Thyroid gland (tissue), 4 donors: ENCODE measurements around the gene CEP192. TPM values are rescaled to one million over a fixed set of nuclear protein-coding genes. Genes with fewer than 3 reads are reported as not detected.

ENCODE experiments used
- DNase-seq, 2 donors: peaks; one replicate each; pipeline ENCODE4 v3.0.0-alpha.2; 2019
- H3K27ac ChIP-seq, 3 donors: fragments of 200-600 bp; sonication (generic); 1 replicate in 2 of 3; 2 replicates in 1 of 3; pipeline ENCODE4 v1.5.1; 2016 to 2019; ENCODE audit warnings: mild to moderate bottlenecking in 1 of 3, moderate library complexity in 1 of 3
- H3K27me3 ChIP-seq: fragments of 200-600 bp; sonication (generic); one replicate; pipeline ENCODE4 v1.5.1; 2019
- H3K36me3 ChIP-seq, 2 donors: fragments of 200-600 bp; sonication (generic); one replicate each; pipeline ENCODE4 v1.5.1; 2016 to 2019
- H3K4me1 ChIP-seq, 2 donors: fragments of 200-600 bp; sonication (generic); one replicate each; pipeline ENCODE4 v1.5.1; 2017 to 2019
- H3K4me3 ChIP-seq, 3 donors: fragments of 200-600 bp; sonication (generic); replicated peaks in 1 of 3; 1 replicate in 2 of 3; 2 replicates in 1 of 3; pipeline ENCODE4 v1.5.1; 2016; ENCODE audit warnings: mild to moderate bottlenecking in 1 of 3
- H3K9me3 ChIP-seq: fragments of 200-600 bp; sonication (generic); one replicate; pipeline ENCODE4 v1.5.1; 2017
- CTCF ChIP-seq, 6 experiments: fragments of 200-600 bp in 3 of 6; fragments of 450-650 bp in 3 of 6; sonication (generic) in 3 of 6; IDR thresholded peaks; one replicate each; pipeline ENCODE4 v1.5.1; 2016 to 2019; ENCODE audit warnings: antibody characterized with exemption in 6 of 6, mild to moderate bottlenecking in 2 of 6, inconsistent platforms in 1 of 6, moderate library complexity in 1 of 6
- POLR2A ChIP-seq, 2 donors: fragments of 450-650 bp; IDR thresholded peaks; one replicate each; pipeline ENCODE4 v1.6.1; 2017; ENCODE audit warnings: antibody characterized with exemption in 2 of 2, mild to moderate bottlenecking in 2 of 2, moderate library complexity in 1 of 2
- WGBS, 2 donors: methylation state at CpG; one replicate each; pipeline ENCODE4 v1.1.5; 2017; 5-methylcytosine and 5-hydroxymethylcytosine counted together
- intact Hi-C: fragments of 100-400 bp; cut with DNase I; formaldehyde crosslinking; loops from one replicate; pipeline ENCODE4 v1.15.1; 2023
- total RNA-seq, 4 donors: library from RNA; depleted of rRNA; stranded (reverse); fragments of >200 nt; gene quantifications; one replicate each; pipeline ENCODE4 v1.2.3, GENCODE V29; 2016

CEP192 gene
- total RNA-seq, 4 donors from 2014 or later = 23.8 to 36.0 (median 32.2) TPM

DNA sequence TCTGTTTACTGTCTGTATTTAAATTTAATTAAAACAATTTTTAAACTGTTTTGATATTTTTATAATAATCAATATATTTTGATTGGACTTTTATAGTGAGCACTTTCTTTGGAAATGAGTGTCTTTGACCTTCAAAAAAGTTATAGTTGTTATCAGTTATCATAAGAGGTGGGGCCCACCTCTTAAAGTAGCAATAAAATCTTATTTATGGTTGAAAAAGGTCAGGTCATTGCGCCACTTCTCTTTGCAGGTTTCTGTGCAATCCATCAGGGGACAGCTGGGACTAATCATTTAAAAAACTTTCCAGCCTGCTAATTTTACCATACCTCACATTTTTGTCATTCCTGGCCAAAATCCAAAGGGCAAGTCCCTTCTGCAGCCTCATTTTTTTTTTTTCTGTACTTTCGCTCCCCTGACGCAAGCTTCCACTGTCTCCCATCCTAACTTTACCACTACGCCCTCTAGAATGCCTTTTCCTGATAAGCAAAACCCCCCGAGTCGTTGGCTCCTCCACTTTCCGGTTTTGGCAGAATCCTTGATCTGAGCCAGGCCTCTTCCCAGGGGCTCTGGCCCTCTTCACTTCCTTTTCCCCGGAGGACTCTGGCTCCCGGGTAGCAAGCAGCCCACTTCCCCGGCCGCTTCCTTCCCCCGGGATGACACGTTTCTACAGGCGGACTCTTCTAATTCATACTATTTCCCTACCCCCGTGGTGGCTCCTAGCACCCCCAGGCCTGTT is 44.4 kb upstream of the CEP192 start:
- intact Hi-C loops = loop anchor here (10.0 kb wide), 1 partner anchor 62 kb away; the partner anchor contains the start of gene PTPN2
- no peaks in the 10 kb centered on the region for H3K9me3 ChIP-seq
- peak overlapping the region; percentile 11 to 69 (median 40) for H3K4me3 ChIP-seq
- 5 to 7% methylated on average over 15 of the region's 15 CpGs for WGBS, 2 donors
- peak; percentile 42 to 47 for DNase-seq
- peaks cover 12 to 24% of the 10 kb centered on the region in 2 donors for H3K4me1 ChIP-seq
- H3K27ac ChIP-seq = peak overlapping the region; percentile 88 to 98 (median 94)
- no peaks in the 10 kb centered on the region for H3K36me3 ChIP-seq
- TF ChIP-seq POLR2A (IDR thresholded peaks at IDR 0.05) = no peak
- TF ChIP-seq CTCF (IDR thresholded peaks at IDR 0.05) = no peak
- H3K27me3 ChIP-seq = no peaks in the 10 kb centered on the region

DNA sequence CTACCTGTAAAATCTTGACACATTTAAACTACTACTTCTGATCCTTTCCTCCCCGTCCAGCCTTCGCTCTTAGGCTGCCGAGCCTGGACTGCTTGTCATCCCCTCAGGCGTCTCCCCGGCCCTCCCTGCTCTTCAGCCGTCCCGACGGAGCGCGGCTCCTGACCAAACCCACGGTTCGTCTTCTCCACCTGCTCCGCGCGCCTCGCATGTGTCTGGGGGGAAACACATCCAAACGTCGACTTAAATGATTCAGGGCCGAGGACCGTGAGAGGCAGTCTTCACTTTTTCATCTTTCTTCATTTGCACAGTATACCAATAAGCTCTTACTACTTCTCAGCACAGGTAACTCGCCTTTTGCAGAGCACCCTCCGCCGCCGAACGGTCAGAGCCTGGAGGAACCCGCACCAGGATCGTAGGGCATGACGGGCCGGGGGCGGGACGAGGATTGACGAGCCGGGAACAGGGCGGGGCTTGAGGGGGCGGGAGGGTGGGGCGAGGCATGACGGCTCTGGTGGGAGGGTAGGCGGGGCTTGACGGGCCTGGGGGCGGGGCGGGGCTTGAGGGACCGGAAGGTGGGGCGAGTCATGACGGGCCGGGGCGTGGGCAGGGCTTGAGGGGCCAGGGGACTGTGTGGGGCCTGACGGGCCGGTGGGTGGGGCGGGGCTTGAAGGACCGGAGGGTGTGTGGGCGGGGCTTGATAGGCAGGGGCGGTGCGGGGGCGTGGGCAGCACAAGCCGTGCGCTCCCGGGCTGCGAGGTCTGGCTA is 43.7 kb upstream of the CEP192 start, which contains the start of gene SEH1L:
SEH1L (plus strand) TSS at position 727 of the 765 bp plus-strand sequence. CDS start 111 bp downstream, outside the sequence.
- peak; percentile 99 for DNase-seq
- H3K27me3 ChIP-seq = no peaks in the 10 kb centered on the region
- intact Hi-C loops = loop anchor here (10.0 kb wide), 1 partner anchor 63 kb away; the partner anchor contains the start of gene PTPN2
- TF ChIP-seq CTCF (IDR thresholded peaks at IDR 0.05) (no peak), POLR2A (IDR thresholded peaks at IDR 0.05) (peak; percentile 10 to 72)
- peaks cover 12 to 24% of the 10 kb centered on the region in 2 donors for H3K4me1 ChIP-seq
- peak within 1 kb of the TSS; percentile 88 to 98 (median 94) for H3K27ac ChIP-seq
- no peaks in the 10 kb centered on the region for H3K36me3 ChIP-seq
- H3K4me3 ChIP-seq = peak within 1 kb of the TSS; percentile 59 to 83 (median 81)
- 1 to 2% methylated on average over 31 to 47 of the region's 58 CpGs for WGBS, 2 donors
- no peaks in the 10 kb centered on the region for H3K9me3 ChIP-seq

DNA sequence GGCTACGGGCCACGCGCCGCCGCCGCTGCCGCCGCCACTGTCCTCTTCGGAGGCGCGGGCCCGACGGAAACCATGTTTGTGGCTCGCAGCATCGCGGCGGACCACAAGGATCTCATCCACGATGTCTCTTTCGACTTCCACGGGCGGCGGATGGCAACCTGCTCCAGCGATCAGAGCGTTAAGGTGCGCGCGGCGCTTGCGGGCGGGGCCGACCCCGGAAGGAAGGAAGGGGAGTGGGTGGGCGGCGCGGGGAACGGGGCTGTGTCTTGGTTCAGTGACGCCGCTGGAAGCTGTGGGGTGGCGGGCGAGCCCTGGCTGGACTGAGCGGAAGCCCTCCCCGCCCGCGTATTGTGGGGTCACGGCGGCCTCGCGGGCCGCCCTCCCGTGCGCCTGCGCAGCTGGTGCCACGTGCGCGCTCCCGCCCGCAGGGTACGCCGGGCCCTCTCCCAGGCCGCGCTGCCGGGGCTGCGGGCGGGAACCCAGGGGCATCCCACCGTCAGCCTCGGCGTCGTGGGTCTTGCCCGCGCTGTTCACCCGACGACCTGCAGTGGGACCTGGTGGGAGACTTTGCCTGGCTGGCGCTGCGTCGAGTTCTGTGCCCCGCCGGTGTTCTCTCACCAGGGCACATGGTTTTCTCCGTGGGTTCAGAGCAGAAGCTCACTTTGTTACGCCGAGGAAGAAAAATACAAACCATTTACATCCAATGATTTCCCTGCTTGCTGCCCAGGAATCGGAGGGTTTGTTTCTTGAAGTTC is 42.9 kb upstream of the CEP192 start:
- TF ChIP-seq POLR2A (IDR thresholded peaks at IDR 0.05) = peak in 1 of 2 donors; percentile 66
- TF ChIP-seq CTCF (IDR thresholded peaks at IDR 0.05) = no peak
- whole genome bisulfite sequencing, 2 donors = 2 to 3% methylated on average over 16 to 32 of the region's 81 CpGs
- no peaks in the 10 kb centered on the region for H3K27me3 ChIP-seq
- H3K4me1 ChIP-seq = peaks cover 12 to 24% of the 10 kb centered on the region in 2 donors
- intact Hi-C loops = loop anchor here (10.0 kb wide), 1 partner anchor 63 kb away; the partner anchor contains the start of gene PTPN2
- peak; percentile 84 to 90 for DNase-seq
- peak overlapping the region; percentile 82 to 98 (median 93) for H3K27ac ChIP-seq
- peak overlapping the region; percentile 59 to 83 (median 81) for H3K4me3 ChIP-seq
- H3K9me3 ChIP-seq = no peaks in the 10 kb centered on the region
- no peaks in the 10 kb centered on the region for H3K36me3 ChIP-seq

DNA sequence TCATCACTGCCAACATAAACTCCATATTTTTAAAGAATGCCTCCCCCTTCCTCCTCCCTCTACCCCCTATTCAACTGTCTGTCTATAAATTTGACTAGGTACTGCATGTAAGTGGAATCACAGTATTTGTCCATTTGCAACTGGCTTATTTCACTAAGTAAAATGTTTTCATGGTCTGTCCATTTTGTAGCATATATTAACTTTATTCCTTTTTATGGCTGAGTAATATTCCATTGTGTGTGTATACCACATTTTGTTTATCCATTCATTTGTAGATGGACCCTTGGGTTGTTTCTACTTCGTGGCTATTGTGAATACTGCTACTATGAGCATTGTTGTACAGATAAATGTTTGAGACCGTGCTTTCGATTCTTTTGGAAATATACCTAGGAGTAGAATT is 32.7 kb upstream of the CEP192 start:
- Histone ChIP-seq H3K36me3 (peaks cover 11 to 18% of the 10 kb centered on the region in 2 donors), H3K4me1 (no peaks in the 10 kb centered on the region), H3K4me3 (no peak overlapping the region), H3K27me3 (no peaks in the 10 kb centered on the region), H3K9me3 (no peaks in the 10 kb centered on the region), H3K27ac (no peak overlapping the region)
- 96% methylated on average over 3 of the region's 3 CpGs for WGBS, 2 donors
- DNase-seq = no peak
- TF ChIP-seq CTCF (IDR thresholded peaks at IDR 0.05) = no peak
- TF ChIP-seq POLR2A (IDR thresholded peaks at IDR 0.05) = no peak
- intact Hi-C loops = no loop called here
